ENCODE measurements around the gene KCNK17.

- no peak for TF ChIP-seq POLR2AphosphoS5 (IDR thresholded peaks at IDR 0.05)
- TF ChIP-seq CTCF (IDR thresholded peaks at IDR 0.05), result no peak
- TF ChIP-seq POLR2A (IDR thresholded peaks at IDR 0.05), result no peak
These were observed 15.8 kb upstream of the KCNK17 start for GRCh38 chr6:39330057-39330456.

All from sigmoid colon (tissue), 4 donors.